Caco-2 (cell line): ENCODE measurements around the gene RIC8A. TPM values are rescaled to one million over a fixed set of nuclear protein-coding genes. Genes with fewer than 3 reads are reported as not detected.
"Not testable (repeated sequence)": the region's sequence is repeated elsewhere in the genome, so short reads cannot be mapped to it uniquely, and the experiment has no call there.

Source experiments
- Bru-seq: library from RNA; stranded (reverse); fragments of 400-500 nt; gene quantifications from one replicate; lab custom pipeline; 2021; lab: Mats Ljungman, UMichigan
- BruChase-seq, 2 experiments: library from RNA; stranded (reverse); fragments of 400-500 nt; gene quantifications; one replicate each; lab custom pipeline; 2021; lab: Mats Ljungman, UMichigan
- BruUV-seq: library from RNA; stranded (reverse); fragments of 400-500 nt; replicated peaks from 2 replicates; lab custom pipeline; 2021; lab: Mats Ljungman, UMichigan
- CTCF ChIA-PET: fragments of 300-600 bp; sonication (Branson Sonifier 250); formaldehyde crosslinking; loops from one replicate; lab custom pipeline; 2022; ENCODE audit warnings: antibody characterized with exemption; lab: Charles Lee
- POLR2A ChIA-PET: fragments of 300-600 bp; sonication (Branson Sonifier 250); formaldehyde crosslinking; loops from one replicate; lab custom pipeline; 2022; ENCODE audit warnings: antibody characterized with exemption; lab: Charles Lee
- DNase-seq, 2 experiments: peaks; one replicate each; pipeline versions ENCODE4 v3.0.0 to v3.0.0-alpha.2; 2020 to 2022
- H3K27me3 ChIP-seq: replicated peaks from 2 replicates; pipeline ENCODE4 v1.6.0; 2011; ENCODE audit warnings: low read length; ENCODE audit not compliant: control insufficient read depth, insufficient read depth
- H3K36me3 ChIP-seq: 2 replicates; pipeline ENCODE4 v1.5.1; 2011; ENCODE audit warnings: low read length; ENCODE audit not compliant: control insufficient read depth, insufficient read depth
- H3K4me1 ChIP-seq: fragments of 250-450 bp; sonication (Bioruptor Pico); 2 replicates; pipeline ENCODE4 v1.5.1; 2020; ENCODE audit warnings: mild to moderate bottlenecking
- H3K4me3 ChIP-seq: 2 replicates; pipeline ENCODE4 v1.5.1; 2011; ENCODE audit warnings: low read depth, mild to moderate bottlenecking, control low read depth, low read length
- H3K9me3 ChIP-seq: fragments of 250-450 bp; sonication (Bioruptor Pico); 2 replicates; pipeline ENCODE4 v1.5.1; 2020; ENCODE audit warnings: mild to moderate bottlenecking, moderate library complexity
- H3K27ac Mint-ChIP-seq: one replicate; pipeline ENCODE4 v1.8.0; 2022; ENCODE audit warnings: mixed read lengths; ENCODE audit not compliant: unreplicated experiment
- H3K27me3 Mint-ChIP-seq: one replicate; pipeline ENCODE4 v1.8.0; 2022; ENCODE audit warnings: mixed read lengths; ENCODE audit not compliant: insufficient read depth, unreplicated experiment
- H3K36me3 Mint-ChIP-seq: one replicate; pipeline ENCODE4 v1.8.0; 2022; ENCODE audit warnings: mild to moderate bottlenecking, mixed read lengths; ENCODE audit not compliant: insufficient read depth, unreplicated experiment
- H3K4me1 Mint-ChIP-seq: one replicate; pipeline ENCODE4 v1.8.0; 2022; ENCODE audit warnings: low read depth, mixed read lengths; ENCODE audit not compliant: unreplicated experiment
- H3K4me3 Mint-ChIP-seq: one replicate; pipeline ENCODE4 v1.8.0; 2022; ENCODE audit warnings: mild to moderate bottlenecking, moderate library complexity, mixed read lengths; ENCODE audit not compliant: unreplicated experiment
- H3K9me3 Mint-ChIP-seq: one replicate; pipeline ENCODE4 v1.8.0; 2022; ENCODE audit warnings: mixed read lengths; ENCODE audit not compliant: unreplicated experiment
- CTCF ChIP-seq, 2 experiments: fragments of 200-600 bp in 1 of 2; IDR thresholded peaks; 1 replicate in 1 of 2; 2 replicates in 1 of 2; pipeline versions ENCODE4 v1.5.1 to v1.8.0; 2011 to 2022; ENCODE audit warnings: antibody characterized with exemption in 1 of 2, control low read depth in 1 of 2, inconsistent platforms in 1 of 2, low read depth in 1 of 2, low read length in 1 of 2, mild to moderate bottlenecking in 1 of 2, moderate library complexity in 1 of 2; ENCODE audit not compliant: insufficient read depth in 1 of 2, severe bottlenecking in 1 of 2, unreplicated experiment in 1 of 2
- intact Hi-C: fragments of 100-400 bp; cut with micrococcal nuclease; formaldehyde crosslinking; loops from one replicate; pipeline ENCODE4 v1.10.0; 2022; ENCODE audit not compliant: unreplicated experiment
- long read RNA-seq: library from polyadenylated mRNA; stranded (forward); transcript quantifications from one replicate; pipeline ENCODE4 v2.0.0, GENCODE V29; 2022
- total RNA-seq: library from RNA; stranded (reverse); gene quantifications from 2 replicates; pipeline ENCODE4 v1.2.3, GENCODE V29; 2022

Gene RIC8A
- 97.1 and 111 TPM in 2 replicates for total RNA-seq
- percentile 71 among the genes with signal in this experiment for Bru-seq, nascent RNA
- BruChase-seq, experiment 1, labeled RNA remaining after a 2-hour chase, result percentile 83 among the genes with signal in this experiment
- BruChase-seq, experiment 2, labeled RNA remaining after a 6-hour chase, result percentile 91 among the genes with signal in this experiment
- long read RNA-seq, transcript RIC8A-203 (10 exons, 3,703 nt), result major isoform, 30 of 48 reads
- long read RNA-seq, partial matches to known transcripts, result 3 of 48 reads
- long read RNA-seq, other reads (novel, unspliced or antisense), result 11 of 48 reads

GRCh38 chr11:207208-207862 lies at the start of gene RIC8A, which contains the start of gene BET1L:
RIC8A (plus strand) TSS chr11:207708; CDS start chr11:208855, 1,147 bp downstream.
BET1L (minus strand) TSS chr11:207399; CDS start chr11:207321, 78 bp downstream.
- no peaks in the 10 kb centered on the region for H3K27me3 Mint-ChIP-seq
- H3K4me1 Mint-ChIP-seq, result peaks cover 6% of the 10 kb centered on the region
- peak within 1 kb of the TSS; percentile 99 for H3K27ac Mint-ChIP-seq
- H3K36me3 ChIP-seq, result peaks cover 6% of the 10 kb centered on the region
- ChIA-PET POLR2A (interaction anchor here (0.5 to 1.7 kb wide), 24 partner anchors 9 to 369 kb away, joined by 3 to 24 read pairs (median 5); partner anchors contain the start of genes PHRF1, PKP3, PSMD13 and PTDSS2), CTCF (interaction anchor here (0.6 to 1.9 kb wide), 11 partner anchors 9 to 299 kb away, joined by 3 to 20 read pairs (median 4); partner anchors contain the start of genes PTDSS2 and RNH1)
- peak within 1 kb of the TSS; percentile 73 for H3K4me3 ChIP-seq
- H3K9me3 ChIP-seq, result no peaks in the 10 kb centered on the region
- BruUV-seq, result no TSS peak
- no peaks in the 10 kb centered on the region for H3K9me3 Mint-ChIP-seq
- H3K4me3 Mint-ChIP-seq, result peak within 1 kb of the TSS; percentile 92
- H3K27me3 ChIP-seq, result no peaks in the 10 kb centered on the region
- TF ChIP-seq CTCF (IDR thresholded peaks at IDR 0.05; ENCODE audit: insufficient read depth in 1 of 2, low read depth in 1 of 2, low read length in 1 of 2, severe bottlenecking in 1 of 2, unreplicated experiment in 1 of 2), result no peak
- DNase-seq, result peak; percentile 98
- peaks cover 64% of the 10 kb centered on the region for H3K36me3 Mint-ChIP-seq
- peaks cover 20% of the 10 kb centered on the region for H3K4me1 ChIP-seq
- intact Hi-C loops, result loop anchor here (5.0 kb wide), 1 partner anchor 240 kb away; no protein-coding TSS in a partner anchor

GRCh38 chr11:180242-180641 lies 27.3 kb upstream of the RIC8A start:
- H3K4me3 Mint-ChIP-seq, BruUV-seq, H3K27ac Mint-ChIP-seq, DNase-seq, H3K4me3 ChIP-seq, intact Hi-C loops, H3K9me3 Mint-ChIP-seq, H3K4me1 Mint-ChIP-seq, H3K9me3 ChIP-seq, POLR2A ChIA-PET, H3K4me1 ChIP-seq, H3K27me3 ChIP-seq, H3K36me3 ChIP-seq, H3K27me3 Mint-ChIP-seq, CTCF ChIA-PET, H3K36me3 Mint-ChIP-seq: not testable (repeated sequence)

GRCh38 chr11:189200-189783 lies 18.2 kb upstream of the RIC8A start:
- DNase-seq, result not testable (repeated sequence)

GRCh38 chr11:189843-190311 lies 17.6 kb upstream of the RIC8A start:
- H3K9me3 Mint-ChIP-seq, H3K4me1 ChIP-seq, POLR2A ChIA-PET, CTCF ChIA-PET, H3K4me1 Mint-ChIP-seq, H3K9me3 ChIP-seq, intact Hi-C loops, H3K27ac Mint-ChIP-seq, H3K27me3 ChIP-seq, BruUV-seq, H3K4me3 Mint-ChIP-seq, H3K27me3 Mint-ChIP-seq, H3K36me3 ChIP-seq, H3K4me3 ChIP-seq, DNase-seq, H3K36me3 Mint-ChIP-seq: not testable (repeated sequence)

More at GRCh38 chr11:189200-189783, 18.2 kb upstream of the RIC8A start:
- H3K9me3 ChIP-seq, H3K36me3 ChIP-seq, BruUV-seq, H3K36me3 Mint-ChIP-seq, H3K4me1 ChIP-seq, intact Hi-C loops, H3K27ac Mint-ChIP-seq, H3K9me3 Mint-ChIP-seq, CTCF ChIA-PET, POLR2A ChIA-PET, H3K27me3 Mint-ChIP-seq, H3K4me1 Mint-ChIP-seq, H3K4me3 ChIP-seq, H3K4me3 Mint-ChIP-seq, H3K27me3 ChIP-seq: not testable (repeated sequence)

GRCh38 chr11:190546-190945 lies 17.0 kb upstream of the RIC8A start:
- H3K27me3 Mint-ChIP-seq, H3K27me3 ChIP-seq, H3K36me3 Mint-ChIP-seq, H3K4me3 ChIP-seq, H3K36me3 ChIP-seq, H3K4me1 ChIP-seq, H3K4me1 Mint-ChIP-seq, DNase-seq, H3K9me3 ChIP-seq, H3K27ac Mint-ChIP-seq, H3K9me3 Mint-ChIP-seq, BruUV-seq, CTCF ChIA-PET, intact Hi-C loops, POLR2A ChIA-PET, H3K4me3 Mint-ChIP-seq: not testable (repeated sequence)
